ENCODE results near the gene WBP1. TPM values are rescaled to one million over a fixed set of nuclear protein-coding genes. Genes with fewer than 3 reads are reported as not detected.

WBP1 gene
- total RNA-seq, 4 donors from 2014 or later = 46.2 to 81.3 (median 59.9) TPM

- Histone ChIP-seq H3K9me3 (no peaks in the 10 kb centered on the region), H3K27ac (peak overlapping the region in 1 of 4 donors; percentile 25), H3K4me1 (peaks cover 0 to 21% (median 12%) of the 10 kb centered on the region in 4 donors), H3K4me3 (peak overlapping the region; percentile 42 to 65 (median 49)), H3K36me3 (no peaks in the 10 kb centered on the region), H3K27me3 (no peaks in the 10 kb centered on the region)
- TF ChIP-seq CTCF (IDR thresholded peaks at IDR 0.05) = no peak
- DNase-seq = no peak
Observed at GRCh38 chr2:74415762-74416395, 42.4 kb upstream of the WBP1 start.

- peaks cover 0 to 21% (median 12%) of the 10 kb centered on the region in 4 donors for H3K4me1 ChIP-seq
- no peak for TF ChIP-seq CTCF (IDR thresholded peaks at IDR 0.05)
- TF ChIP-seq POLR2A (IDR thresholded peaks at IDR 0.05) = no peak
- no peaks in the 10 kb centered on the region for H3K27me3 ChIP-seq
Observed at GRCh38 chr2:74416778-74417177, 41.5 kb upstream of the WBP1 start.

GRCh38 chr2:74417197-74417596 lies 41.0 kb upstream of the WBP1 start:
- Histone ChIP-seq H3K36me3 (no peaks in the 10 kb centered on the region), H3K4me1 (peaks cover 0 to 23% (median 12%) of the 10 kb centered on the region in 4 donors), H3K27me3 (no peaks in the 10 kb centered on the region), H3K27ac (no peak overlapping the region), H3K4me3 (no peak overlapping the region), H3K9me3 (no peaks in the 10 kb centered on the region)
- no peak for TF ChIP-seq CTCF (IDR thresholded peaks at IDR 0.05)
- TF ChIP-seq POLR2A (IDR thresholded peaks at IDR 0.05) = no peak
- DNase-seq = no peak

More at GRCh38 chr2:74416778-74417177, 41.5 kb upstream of the WBP1 start:
- H3K9me3 ChIP-seq = no peaks in the 10 kb centered on the region
- H3K36me3 ChIP-seq = no peaks in the 10 kb centered on the region
- no peak overlapping the region for H3K27ac ChIP-seq
- no peak overlapping the region for H3K4me3 ChIP-seq
- DNase-seq = no peak

GRCh38 chr2:74417763-74418162 lies 40.5 kb upstream of the WBP1 start:
- no peak for DNase-seq
- TF ChIP-seq POLR2A (IDR thresholded peaks at IDR 0.05) = no peak
- TF ChIP-seq CTCF (IDR thresholded peaks at IDR 0.05) = no peak
- no peak overlapping the region for H3K4me3 ChIP-seq
- no peaks in the 10 kb centered on the region for H3K36me3 ChIP-seq
- no peak overlapping the region for H3K27ac ChIP-seq
- H3K27me3 ChIP-seq = no peaks in the 10 kb centered on the region
- peaks cover 0 to 25% (median 12%) of the 10 kb centered on the region in 4 donors for H3K4me1 ChIP-seq
- no peaks in the 10 kb centered on the region for H3K9me3 ChIP-seq

GRCh38 chr2:74418312-74418711 lies 39.9 kb upstream of the WBP1 start:
- Histone ChIP-seq H3K27ac (no peak overlapping the region), H3K27me3 (no peaks in the 10 kb centered on the region), H3K4me1 (peaks cover 0 to 25% (median 12%) of the 10 kb centered on the region in 4 donors), H3K9me3 (no peaks in the 10 kb centered on the region), H3K4me3 (no peak overlapping the region), H3K36me3 (no peaks in the 10 kb centered on the region)
- no peak for DNase-seq
- TF ChIP-seq POLR2A (IDR thresholded peaks at IDR 0.05) = no peak
- TF ChIP-seq CTCF (IDR thresholded peaks at IDR 0.05) = no peak

Measured in Peyer's patch (tissue), 4 donors.